Osteoblast (primary cell): ENCODE results near the gene RXFP3. TPM values are rescaled to one million over a fixed set of nuclear protein-coding genes. Genes with fewer than 3 reads are reported as not detected.

Source experiments
- DNase-seq: peaks from one replicate; pipeline ENCODE4 v3.0.0; 2011; ENCODE audit warnings: low spot score, mixed read lengths; ENCODE audit not compliant: insufficient read length; ENCODE audit errors: missing footprints
- H2AFZ ChIP-seq: 2 replicates; pipeline ENCODE4 v1.6.0; 2011; ENCODE audit warnings: mild to moderate bottlenecking, low read length
- H3K27ac ChIP-seq: 2 replicates; pipeline ENCODE4 v1.5.1; 2011; ENCODE audit warnings: mild to moderate bottlenecking, low read depth, low read length, moderate library complexity
- H3K27me3 ChIP-seq: 2 replicates; pipeline ENCODE4 v1.6.0; 2012; ENCODE audit warnings: mild to moderate bottlenecking, control low read depth, inconsistent platforms, low read length, moderate library complexity; ENCODE audit not compliant: insufficient read depth
- H3K36me3 ChIP-seq: 2 replicates; pipeline ENCODE4 v1.5.1; 2011; ENCODE audit warnings: mild to moderate bottlenecking, low read length, control low read depth, moderate library complexity; ENCODE audit not compliant: insufficient read depth
- H3K4me1 ChIP-seq: 2 replicates; pipeline ENCODE4 v1.5.1; 2011; ENCODE audit warnings: mild to moderate bottlenecking, low read length, control low read depth, moderate library complexity; ENCODE audit not compliant: insufficient read depth
- H3K4me2 ChIP-seq: 2 replicates; pipeline ENCODE4 v1.6.0; 2011; ENCODE audit warnings: mild to moderate bottlenecking, low read length; ENCODE audit not compliant: insufficient read depth
- H3K4me3 ChIP-seq: fragments of 200-600 bp; sonication (generic); 3 replicates; pipeline ENCODE4 v1.5.1; 2012; ENCODE audit warnings: mild to moderate bottlenecking, low read length, inconsistent platforms; ENCODE audit not compliant: insufficient read depth
- H3K79me2 ChIP-seq: 2 replicates; pipeline ENCODE4 v1.6.0; 2012; ENCODE audit warnings: mild to moderate bottlenecking, low read length, control low read depth, inconsistent platforms; ENCODE audit not compliant: insufficient read depth
- H3K9me3 ChIP-seq: 2 replicates; pipeline ENCODE4 v1.5.1; 2011; ENCODE audit warnings: low read depth, low read length, control low read depth
- H4K20me1 ChIP-seq: 2 replicates; pipeline ENCODE4 v1.6.0; 2012; ENCODE audit warnings: mild to moderate bottlenecking, low read length, control low read depth; ENCODE audit not compliant: insufficient read depth
- small RNA-seq: library from RNA; depleted of rRNA; stranded (forward); fragments of <200 nt; gene quantifications from one replicate; pipeline ENCODE3, GENCODE V24; 2012
- total RNA-seq: library from RNA; depleted of rRNA; stranded (reverse); fragments of >200 nt; gene quantifications from 2 replicates; pipeline ENCODE4 v1.2.3, GENCODE V29; 2012
- TF ChIP-seq, protein P1 (sequence below): IDR thresholded peaks from 2 replicates; pipeline ENCODE4 v1.5.1; 2011; ENCODE audit warnings: mild to moderate bottlenecking, low read depth, low read length, moderate library complexity; ENCODE audit errors: extremely low read depth

RXFP3 gene
- total RNA-seq, 1 donor = not detected

DNA sequence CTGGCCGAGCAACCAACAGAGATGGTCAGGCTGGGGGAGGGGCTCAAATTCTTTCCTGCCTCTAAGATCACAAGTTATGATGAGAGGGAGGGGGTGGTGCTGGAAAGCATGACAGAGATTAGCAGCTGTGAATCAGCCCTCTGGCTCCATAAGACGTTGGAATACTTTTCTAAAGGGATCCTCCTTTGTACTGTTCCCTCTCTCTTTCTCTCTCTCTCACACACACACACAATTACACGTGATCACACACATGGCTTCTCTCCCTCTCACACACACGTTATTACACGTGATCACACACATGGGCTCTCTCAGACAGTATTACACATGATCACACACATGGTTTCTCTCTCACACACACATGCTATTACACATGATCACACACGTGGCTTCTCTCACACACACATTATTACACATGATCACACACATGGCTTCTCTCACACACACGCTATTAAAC lies 48.5 kb downstream of the RXFP3 start, which contains the start of gene SLC45A2:
Gene SLC45A2 (minus strand): TSS at position 23 of the 454 bp plus-strand sequence. CDS start 110 bp downstream, outside the sequence.
- peak; percentile 91 for DNase-seq
- Histone ChIP-seq H3K4me1 (peaks cover 17% of the 10 kb centered on the region), H3K4me3 (no peak within 1 kb of the TSS), H3K79me2 (no peaks in the 10 kb centered on the region), H3K27ac (no peak within 1 kb of the TSS), H3K4me2 (no peak within 1 kb of the TSS), H4K20me1 (no peaks in the 10 kb centered on the region), H3K27me3 (no peaks in the 10 kb centered on the region), H3K9me3 (no peaks in the 10 kb centered on the region), H2AFZ (no peak within 1 kb of the TSS), H3K36me3 (peaks cover 20% of the 10 kb centered on the region)
- TF ChIP-seq, protein P1, sequence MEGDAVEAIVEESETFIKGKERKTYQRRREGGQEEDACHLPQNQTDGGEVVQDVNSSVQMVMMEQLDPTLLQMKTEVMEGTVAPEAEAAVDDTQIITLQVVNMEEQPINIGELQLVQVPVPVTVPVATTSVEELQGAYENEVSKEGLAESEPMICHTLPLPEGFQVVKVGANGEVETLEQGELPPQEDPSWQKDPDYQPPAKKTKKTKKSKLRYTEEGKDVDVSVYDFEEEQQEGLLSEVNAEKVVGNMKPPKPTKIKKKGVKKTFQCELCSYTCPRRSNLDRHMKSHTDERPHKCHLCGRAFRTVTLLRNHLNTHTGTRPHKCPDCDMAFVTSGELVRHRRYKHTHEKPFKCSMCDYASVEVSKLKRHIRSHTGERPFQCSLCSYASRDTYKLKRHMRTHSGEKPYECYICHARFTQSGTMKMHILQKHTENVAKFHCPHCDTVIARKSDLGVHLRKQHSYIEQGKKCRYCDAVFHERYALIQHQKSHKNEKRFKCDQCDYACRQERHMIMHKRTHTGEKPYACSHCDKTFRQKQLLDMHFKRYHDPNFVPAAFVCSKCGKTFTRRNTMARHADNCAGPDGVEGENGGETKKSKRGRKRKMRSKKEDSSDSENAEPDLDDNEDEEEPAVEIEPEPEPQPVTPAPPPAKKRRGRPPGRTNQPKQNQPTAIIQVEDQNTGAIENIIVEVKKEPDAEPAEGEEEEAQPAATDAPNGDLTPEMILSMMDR = no peak

DNA sequence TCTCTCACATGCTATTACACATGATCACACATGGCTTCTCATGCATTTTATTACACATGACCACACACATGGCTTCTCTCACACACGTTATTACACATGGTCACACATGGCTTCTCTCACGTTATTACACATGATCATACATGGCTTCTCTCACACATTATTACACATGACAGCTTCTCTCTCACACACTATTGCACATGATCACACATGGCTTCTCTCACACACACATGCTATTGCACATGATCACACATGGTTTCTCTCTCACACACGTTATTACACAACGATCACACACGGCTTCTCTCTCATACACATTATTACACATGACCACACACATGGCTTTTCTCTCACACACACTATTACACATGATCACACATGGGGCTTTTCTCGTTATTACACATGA lies 49.3 kb downstream of the RXFP3 start:
- H4K20me1 ChIP-seq = no peaks in the 10 kb centered on the region
- H3K36me3 ChIP-seq = peaks cover 20% of the 10 kb centered on the region
- H3K27me3 ChIP-seq = no peaks in the 10 kb centered on the region
- H2AFZ ChIP-seq = no peak overlapping the region
- H3K4me2 ChIP-seq = no peak overlapping the region
- no peaks in the 10 kb centered on the region for H3K9me3 ChIP-seq
- DNase-seq = no peak
- no peak overlapping the region for H3K27ac ChIP-seq
- TF ChIP-seq, protein P1 = no peak
- no peak overlapping the region for H3K4me3 ChIP-seq
- H3K79me2 ChIP-seq = no peaks in the 10 kb centered on the region
- peaks cover 17% of the 10 kb centered on the region for H3K4me1 ChIP-seq

Small RNA genes lying within 50 kb of the gene (small RNA-seq; reads per million reads assigned to genes)
- not detected for gene RNU6-923P

Other genes with a start within 250 kb of the RXFP3 start
- 6.9 and 8.3 TPM in 2 replicates for gene ADAMTS12, start 44.4 kb upstream of the RXFP3 start, total RNA-seq
- 0.36 and 0.59 TPM in 2 replicates for gene SLC45A2, start 48.3 kb downstream of the RXFP3 start, total RNA-seq
- 15.2 and 15.3 TPM in 2 replicates for gene AMACR, start 71.7 kb downstream of the RXFP3 start, total RNA-seq
- 2.2 and 2.4 TPM in 2 replicates for gene C1QTNF3, start 106.8 kb downstream of the RXFP3 start, total RNA-seq